Body of pancreas (tissue), 4 donors: ENCODE measurements around the gene ASIC2.

ENCODE experiments used
- POLR2A ChIP-seq, 3 donors: fragments of 450-650 bp; IDR thresholded peaks; one replicate each; pipeline ENCODE4 v1.6.1; 2016; ENCODE audit warnings: antibody characterized with exemption in 3 of 3, mild to moderate bottlenecking in 2 of 3
- TF ChIP-seq, protein P1 (sequence below), 7 experiments: fragments of 450-650 bp in 4 of 7; fragments of 200-600 bp in 3 of 7; sonication (generic) in 3 of 7; IDR thresholded peaks; one replicate each; pipeline ENCODE4 v1.5.1; 2016 to 2019; ENCODE audit warnings: antibody characterized with exemption in 7 of 7

DNA sequence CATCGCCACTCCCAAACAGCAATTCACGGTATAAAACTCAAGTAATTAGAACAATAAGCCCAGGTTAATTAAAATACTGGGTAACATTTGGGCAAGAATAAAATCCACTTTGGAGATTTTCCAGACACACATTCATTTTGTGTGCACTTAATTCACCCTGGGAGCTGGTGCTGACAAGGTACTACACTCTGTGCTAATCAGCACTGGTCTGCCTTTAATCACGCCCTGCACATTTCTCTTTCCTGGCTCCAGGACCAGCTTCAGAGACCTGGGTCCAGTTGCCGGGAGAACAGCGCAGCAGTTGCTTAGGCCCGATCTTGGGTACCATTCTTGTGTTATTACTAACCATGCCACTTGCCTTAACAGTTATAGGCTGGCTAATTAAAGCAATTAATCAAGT lies 23.7 kb upstream of the ASIC2 start:
- no peak for TF ChIP-seq POLR2A (IDR thresholded peaks at IDR 0.05)
- TF ChIP-seq, protein P1, sequence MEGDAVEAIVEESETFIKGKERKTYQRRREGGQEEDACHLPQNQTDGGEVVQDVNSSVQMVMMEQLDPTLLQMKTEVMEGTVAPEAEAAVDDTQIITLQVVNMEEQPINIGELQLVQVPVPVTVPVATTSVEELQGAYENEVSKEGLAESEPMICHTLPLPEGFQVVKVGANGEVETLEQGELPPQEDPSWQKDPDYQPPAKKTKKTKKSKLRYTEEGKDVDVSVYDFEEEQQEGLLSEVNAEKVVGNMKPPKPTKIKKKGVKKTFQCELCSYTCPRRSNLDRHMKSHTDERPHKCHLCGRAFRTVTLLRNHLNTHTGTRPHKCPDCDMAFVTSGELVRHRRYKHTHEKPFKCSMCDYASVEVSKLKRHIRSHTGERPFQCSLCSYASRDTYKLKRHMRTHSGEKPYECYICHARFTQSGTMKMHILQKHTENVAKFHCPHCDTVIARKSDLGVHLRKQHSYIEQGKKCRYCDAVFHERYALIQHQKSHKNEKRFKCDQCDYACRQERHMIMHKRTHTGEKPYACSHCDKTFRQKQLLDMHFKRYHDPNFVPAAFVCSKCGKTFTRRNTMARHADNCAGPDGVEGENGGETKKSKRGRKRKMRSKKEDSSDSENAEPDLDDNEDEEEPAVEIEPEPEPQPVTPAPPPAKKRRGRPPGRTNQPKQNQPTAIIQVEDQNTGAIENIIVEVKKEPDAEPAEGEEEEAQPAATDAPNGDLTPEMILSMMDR (IDR thresholded peaks at IDR 0.05) = no peak
